Inflammatory macrophage treated with lipopolysaccharide for 1 hour (primary cell): ENCODE data around the gene ANKRD23.
"Not testable (repeated sequence)": the region's sequence is repeated elsewhere in the genome, so short reads cannot be mapped to it uniquely, and the experiment has no call there.

Source experiments
- DNase-seq, 2 donors: peaks; one replicate each; pipeline ENCODE4 v3.0.0-alpha.2; 2020 to 2022

Gene ANKRD23

DNA sequence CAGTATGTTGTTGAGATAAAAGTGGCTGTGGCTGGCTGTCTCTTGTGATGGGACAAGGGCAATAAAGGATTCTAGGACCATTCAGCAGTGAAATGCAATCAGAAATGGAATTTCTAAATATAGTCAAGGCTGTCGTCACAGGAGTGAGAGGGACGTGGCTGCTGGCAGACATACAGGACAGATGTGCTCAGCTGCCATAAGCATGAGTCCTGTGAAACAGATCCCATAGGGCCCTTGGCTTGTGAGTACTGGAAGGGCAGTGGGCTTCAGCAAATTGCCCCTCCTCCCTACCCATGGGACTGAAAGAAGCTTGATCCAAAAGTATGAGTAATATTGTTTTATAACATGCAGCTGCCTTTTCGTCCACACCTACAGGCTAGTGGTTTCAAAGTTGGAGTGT, 31.9 kb downstream of the ANKRD23 start:
- DNase-seq = no peak

DNA sequence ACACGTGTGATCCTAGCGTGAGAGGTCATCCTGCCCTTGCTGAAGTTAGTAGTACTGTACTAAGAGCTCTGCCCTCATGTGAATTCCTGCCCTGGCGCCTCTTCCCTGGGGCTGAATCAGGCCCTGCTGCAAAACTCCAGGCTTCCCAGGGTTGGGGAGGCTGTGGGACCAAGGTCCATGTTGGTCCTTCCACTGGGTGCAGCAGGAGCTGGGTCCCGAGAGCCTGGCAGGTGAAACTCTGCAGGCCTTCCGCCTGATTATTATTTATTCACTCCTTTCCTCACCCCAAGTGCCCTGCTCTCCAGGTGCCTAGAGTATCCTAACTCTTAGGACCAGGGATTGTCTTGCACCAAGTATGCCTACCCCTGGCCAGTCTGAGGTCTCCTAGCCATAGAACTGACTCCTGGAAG, 33.0 kb downstream of the ANKRD23 start:
- no peak for DNase-seq

DNA sequence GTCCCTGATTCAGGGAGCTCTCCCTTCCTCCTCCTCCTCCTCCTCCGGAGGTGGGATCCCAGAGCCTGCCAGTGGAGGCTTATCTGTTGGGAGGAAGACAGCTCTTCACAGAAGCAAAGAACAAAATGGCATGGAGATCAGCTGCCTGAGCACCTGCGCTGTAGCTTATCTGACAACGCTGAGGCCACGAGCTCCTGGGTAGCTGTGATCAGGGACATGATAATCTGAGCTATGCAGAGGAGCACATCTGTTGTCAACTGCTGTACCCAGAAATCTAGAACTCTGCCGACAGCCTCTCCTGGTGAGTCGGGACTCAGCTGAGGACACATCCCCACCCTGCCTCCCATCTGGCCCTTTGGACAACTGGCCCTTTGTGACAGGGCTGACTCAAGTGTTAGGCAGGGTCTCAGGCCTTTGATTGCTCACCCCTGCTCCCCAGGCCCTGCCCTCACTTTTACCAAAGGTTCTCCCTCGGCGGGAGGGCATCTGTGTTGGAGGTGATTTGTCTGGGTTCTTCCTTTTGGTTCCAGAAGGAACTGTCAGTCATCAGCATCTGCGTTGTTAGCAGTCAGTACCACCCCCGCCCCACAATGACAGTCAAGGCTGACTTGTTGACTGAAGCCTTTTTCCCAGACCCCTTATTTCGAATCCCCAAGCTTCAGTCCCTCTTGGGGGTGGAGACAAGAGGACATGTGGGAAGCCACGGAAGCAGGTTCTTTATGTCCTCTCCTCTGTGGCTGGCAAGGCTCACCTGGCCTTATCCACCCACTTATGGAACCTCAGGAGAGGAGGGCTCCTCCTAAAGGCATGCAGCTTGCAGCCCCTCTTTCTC, 33.7 kb downstream of the ANKRD23 start:
- DNase-seq = no peak

DNA sequence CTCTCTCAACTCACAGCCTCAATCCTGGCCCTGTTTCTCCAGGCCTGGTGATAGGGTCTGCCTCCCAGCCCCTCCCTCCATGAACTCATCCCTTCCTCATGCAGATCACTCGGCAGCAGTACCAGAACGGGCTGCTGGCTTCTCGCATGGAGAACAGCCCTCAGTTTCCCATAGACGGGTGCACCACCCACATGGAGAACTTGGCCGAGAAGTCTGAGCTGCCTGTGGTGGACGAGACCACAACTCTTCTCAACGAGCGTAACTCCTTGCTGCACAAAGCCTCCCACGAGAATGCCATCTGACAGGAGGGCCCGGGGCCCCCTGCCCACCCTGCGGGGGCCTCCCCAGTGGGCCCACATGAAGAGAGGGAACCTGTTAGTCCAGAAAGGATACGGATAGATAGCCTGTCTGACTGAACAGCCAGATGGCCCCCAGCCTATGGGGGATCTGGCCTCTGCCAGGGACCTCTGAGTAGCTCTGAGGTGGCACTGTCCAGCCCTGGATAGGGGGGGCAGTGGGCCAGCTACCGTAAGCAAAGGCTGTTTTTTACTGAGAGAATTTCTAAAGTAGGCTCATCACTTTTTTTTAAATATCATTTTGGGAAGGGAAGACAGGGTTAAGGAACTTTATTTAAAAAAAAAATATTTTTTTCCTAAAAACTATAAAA, 34.5 kb downstream of the ANKRD23 start:
- no peak for DNase-seq

DNA sequence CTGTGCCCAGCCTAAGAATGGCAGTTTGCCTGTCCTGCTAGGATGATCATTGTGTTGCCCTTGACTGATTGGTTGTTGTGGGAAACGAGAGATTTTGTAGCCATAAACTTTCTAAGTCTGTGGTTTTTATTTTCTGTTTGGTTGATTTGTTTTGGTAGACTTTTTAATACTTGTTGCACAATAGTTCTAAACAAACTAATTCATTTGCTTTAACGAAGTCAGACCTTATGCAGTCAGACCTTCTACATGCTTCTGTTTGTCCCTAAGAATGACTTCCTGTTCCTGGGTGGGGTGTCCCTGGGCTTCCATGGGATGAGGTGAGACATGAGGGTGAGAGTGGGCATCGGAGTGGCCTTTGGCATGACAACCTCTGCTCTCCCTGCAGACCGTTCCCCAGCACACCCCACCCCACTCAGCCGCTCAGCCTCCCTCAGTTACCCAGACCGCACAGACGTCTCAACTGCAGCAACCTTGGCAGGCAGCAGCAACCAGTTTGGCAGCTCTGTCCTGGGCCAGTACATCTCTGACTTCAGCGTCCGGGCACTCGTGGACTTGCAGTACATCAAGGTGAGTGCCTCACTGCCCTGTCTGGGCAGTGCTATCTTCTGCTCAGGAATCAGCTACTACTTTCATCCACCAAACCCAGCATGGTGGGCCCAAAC, 35.5 kb downstream of the ANKRD23 start:
- no peak for DNase-seq

DNA sequence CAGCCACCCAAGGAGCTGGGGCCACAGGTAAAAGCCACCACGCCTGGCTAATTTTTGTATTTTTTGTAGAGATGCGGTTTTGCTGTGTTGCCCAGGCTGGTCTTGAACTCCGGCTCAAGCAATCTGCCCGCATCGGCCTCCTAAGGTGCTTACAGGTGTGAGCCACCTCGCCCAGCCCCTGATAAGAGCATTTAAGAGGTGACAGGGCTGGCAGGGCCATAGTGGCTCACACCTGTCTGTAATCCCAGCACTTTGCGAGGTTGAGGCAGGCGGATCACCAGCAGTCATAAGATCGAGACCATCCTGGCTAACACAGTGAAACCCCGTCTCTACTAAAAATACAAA, 36.7 kb downstream of the ANKRD23 start:
- DNase-seq = no peak

DNA sequence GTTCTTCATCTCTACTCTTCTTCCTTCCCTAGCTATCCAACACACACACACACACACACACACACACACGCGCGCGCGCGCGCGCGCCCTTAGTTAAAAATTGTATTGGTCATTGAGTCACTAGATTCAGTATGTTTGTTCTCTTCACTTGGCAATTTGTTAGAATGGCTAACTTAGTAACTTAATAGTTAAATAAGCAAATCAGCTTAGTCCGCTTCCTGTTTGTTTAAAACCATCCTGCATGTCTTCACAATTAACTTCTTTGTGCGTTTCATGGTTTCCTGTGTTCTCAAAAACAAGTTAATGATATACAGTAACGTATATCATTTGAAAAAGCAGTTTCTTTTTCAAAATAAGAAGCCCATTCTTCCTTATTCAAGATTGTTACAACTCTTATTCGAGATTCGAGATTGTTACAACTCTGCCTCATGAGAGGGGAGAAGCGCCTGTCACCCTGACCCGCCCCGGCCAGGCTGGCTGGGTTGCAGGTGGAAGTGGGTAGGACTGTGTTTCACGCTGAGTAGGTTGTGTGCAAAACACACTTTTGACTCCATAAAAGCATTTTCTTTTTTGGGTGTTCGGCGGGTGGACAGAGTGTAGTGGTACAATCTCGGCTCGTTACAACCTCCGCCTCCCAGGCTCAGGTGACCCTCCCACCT, 37.2 kb downstream of the ANKRD23 start:
- no peak for DNase-seq

DNA sequence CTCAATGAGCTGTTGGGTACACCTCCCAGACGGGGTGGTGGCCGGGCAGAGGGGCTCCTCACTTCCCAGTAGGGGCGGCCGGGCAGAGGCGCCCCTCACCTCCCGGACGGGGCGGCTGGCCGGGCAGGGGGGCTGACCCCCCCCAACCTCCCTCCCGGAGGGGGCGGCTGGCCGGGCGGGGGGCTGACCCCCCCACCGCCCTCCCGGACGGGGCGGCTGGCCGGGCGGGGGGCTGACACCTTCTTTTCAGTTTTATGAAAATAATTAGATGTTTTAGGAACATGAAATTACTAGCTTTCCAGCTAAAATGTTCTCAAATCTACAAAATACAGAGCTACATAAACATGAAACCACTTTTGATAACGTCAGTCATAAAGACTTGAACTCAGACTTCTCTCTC, 37.9 kb downstream of the ANKRD23 start:
- DNase-seq = not testable (repeated sequence)

DNA sequence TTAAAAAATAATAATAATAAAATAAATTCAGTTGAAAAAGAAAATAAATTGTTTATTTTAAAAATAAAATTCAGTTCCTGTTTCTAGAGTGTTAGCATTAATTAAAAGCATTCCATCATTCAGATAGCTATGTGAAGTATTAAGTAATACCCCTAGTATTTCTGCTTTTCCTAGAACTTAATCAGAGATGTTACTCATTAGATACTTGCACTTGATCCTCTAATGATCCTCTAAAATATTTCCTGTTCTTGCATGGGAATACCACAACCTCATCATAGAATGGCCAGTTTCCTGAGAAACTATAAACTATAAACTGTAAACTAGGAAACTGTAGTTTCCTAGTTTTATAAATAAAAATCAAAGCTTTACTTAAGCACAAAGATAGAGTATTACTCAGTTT, 38.8 kb downstream of the ANKRD23 start:
- DNase-seq = peak; percentile 26 to 28

DNA sequence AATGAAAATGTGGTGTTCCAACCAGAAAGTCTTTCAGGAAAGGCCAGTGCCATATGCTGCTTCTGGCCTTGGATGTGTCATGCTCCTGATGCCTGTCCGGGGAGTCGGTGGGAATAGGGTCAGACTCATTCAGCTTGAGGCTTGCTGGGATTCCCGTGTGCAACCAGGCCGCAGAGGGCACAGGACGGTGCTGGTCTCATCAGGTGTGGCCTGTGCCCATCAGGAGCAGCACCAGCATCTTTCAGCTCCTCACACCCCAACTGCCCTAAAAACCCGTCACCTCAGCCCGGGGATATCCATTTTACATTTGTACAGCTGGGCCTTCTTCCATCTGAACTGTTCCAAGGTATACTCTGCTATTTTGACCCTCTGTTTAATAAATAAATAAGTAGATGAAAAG, 41.1 kb downstream of the ANKRD23 start:
- DNase-seq = no peak

DNA sequence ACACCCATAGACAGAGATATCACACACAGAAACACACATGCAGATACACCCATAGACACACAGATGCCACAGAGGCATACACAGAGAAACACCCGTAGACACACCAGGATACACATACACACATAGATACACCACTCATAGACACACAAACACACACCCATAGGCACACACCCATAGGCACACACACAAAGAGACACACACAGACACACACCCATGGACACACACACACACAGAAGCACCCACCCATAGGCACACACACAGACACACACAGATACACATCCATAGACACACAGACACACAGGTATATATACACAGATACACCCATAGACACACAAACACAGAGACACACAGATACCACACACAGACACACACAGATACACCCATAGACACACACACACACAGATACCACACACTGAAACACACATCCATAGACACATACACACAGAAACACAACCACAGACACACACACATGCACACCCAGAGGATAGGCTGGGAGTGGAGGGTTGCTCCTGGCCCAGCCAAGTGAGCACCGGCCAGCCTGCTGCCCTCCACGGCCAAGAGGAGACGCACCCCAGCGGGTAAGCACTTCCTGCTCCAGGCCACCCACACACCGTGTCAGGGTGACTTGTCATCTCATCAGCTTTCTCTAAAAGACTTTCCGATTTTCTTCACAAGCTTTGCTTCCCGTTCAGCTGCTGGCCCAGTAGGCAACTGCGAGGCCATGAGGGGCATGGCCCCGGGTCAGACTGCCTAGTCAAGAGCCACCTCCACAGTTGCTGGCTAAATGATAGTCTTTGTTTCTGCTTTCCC, 41.8 kb downstream of the ANKRD23 start:
- peak; percentile 86 to 92 for DNase-seq

DNA sequence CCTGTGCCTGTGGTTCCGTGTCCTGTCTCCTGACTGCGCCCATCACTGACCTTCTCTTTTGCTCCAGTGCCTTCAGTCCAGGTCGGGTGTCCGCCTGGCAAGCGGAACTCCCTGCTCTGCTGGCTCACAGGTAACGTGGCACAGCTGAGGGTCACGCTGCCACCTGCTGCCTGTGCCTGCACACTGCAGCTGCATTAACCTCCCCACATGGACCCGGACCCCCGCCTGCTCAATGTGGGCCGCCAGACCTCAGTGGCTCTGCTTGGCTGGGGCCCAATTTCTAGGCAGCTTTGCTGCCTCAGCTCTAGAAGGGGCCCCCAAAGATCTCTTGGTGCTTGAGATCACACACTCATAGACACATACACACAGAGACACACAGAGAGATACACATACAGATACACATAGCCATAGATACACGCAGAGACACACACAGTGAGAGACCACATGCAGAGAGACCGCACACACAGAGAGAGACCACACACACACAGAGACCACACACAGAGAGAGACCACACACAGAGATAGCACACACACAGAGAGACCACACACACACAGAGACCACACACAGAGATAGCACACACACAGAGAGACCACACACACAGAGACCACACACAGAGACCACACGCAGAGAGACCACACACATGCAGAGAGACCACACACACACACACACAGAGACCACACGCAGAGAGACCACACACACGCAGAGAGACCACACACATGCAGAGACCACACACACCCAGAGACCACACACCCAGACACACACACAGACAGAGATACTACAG, 42.6 kb downstream of the ANKRD23 start:
- peak in 1 of 2 donors; percentile 22 for DNase-seq

DNA sequence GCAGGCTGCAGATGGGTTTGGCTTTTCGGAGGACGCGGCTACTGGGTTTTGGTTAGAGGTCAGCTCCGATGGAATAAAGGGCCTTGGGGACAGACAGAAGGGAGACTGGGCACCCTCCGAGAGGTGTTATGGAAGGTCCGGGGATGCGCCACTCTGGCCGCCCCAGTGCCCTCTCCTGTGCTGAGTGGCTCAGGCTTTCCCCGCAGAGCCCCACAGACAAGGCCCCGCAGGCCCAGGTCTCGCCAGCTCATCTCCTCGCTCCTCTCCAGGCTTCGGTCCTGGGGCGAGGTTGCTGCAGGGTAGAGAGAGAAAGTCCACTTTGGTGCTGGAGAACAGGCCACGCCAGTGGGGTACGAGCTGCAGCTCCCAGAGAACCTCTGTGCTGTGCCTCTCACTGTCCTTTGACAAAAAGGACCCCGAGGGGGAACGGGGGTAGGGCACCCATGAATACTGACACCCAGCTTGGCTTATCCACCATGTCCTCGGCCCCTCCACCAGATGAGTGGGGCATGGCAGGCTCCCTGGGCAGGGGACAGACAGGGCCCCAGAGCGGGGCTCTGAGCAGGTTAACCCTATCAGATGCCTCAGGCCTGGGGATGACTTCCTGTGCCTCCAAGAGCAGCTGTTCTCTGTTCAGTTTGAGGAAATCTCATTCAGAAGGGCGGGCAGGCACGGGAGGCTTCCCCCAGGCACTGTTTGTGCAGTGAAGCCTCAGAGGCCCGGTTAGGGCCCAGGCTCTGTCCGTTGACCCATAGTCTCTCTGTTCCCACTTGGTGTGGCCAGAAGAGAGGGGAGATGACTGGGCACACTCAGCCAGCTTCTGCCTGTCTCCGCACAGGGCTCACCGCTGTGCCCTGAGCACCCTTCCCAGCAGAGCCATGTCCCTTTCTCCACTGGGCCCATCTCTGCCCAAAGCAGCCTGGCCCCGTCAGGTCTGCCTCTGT, 43.5 kb downstream of the ANKRD23 start:
- no peak for DNase-seq

DNA sequence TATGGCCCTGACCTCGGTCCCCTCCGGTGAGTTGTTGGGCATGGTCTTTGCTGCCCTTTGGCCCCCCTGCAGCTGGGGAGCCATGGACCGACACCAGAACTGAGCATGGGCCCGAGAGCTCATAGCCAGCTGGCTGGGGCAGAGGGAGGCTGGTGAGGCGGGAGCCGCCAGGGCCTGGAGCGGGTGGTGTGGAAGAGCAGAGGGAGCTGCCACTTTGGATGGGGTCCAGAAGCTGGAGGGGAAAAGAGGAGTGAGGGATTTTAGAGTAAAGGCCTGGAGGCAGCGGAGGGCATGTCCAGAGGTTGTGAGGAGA, 44.2 kb downstream of the ANKRD23 start:
- no peak for DNase-seq

DNA sequence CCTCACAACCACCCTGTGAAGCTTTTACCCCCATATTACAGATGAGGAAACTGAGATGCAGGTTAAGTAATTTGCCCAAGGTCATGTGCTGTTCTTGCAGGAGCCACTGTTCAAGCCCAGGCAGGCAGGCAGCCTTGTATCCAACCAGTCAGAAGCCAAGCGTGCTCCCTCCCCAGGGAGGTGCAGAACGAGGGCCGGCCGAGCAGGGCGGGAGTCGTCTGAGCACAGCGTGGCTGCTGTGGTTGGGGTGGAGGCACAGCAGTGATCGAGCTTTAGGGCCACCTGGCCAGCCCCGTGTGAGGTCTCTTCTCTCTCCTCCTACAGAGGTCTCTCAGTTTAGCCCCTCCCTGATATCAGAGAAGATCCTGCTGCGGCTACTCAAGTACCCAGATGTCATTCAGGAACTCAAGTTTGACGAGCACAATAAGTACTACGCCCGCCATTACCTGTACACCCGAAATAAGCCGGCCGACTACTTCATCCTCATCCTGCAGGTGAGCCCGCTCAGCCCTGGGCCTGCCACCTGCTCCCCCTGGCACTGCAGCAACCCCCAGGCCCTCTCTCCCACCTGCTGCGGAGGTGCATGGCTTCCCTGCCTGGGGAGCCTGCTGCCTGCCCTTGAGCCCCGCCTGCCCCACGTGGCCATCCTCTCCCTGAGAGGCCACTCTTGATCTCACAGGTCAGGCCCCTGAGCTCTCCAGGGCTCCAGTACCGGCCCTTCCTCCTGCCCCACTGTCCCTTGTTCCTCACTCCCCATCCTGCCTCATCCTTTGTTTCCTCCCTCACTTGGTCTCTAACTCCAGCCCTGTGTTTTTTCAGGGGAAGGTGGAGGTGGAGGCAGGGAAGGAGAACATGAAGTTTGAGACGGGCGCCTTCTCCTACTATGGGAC, 44.8 kb downstream of the ANKRD23 start:
- DNase-seq = no peak

DNA sequence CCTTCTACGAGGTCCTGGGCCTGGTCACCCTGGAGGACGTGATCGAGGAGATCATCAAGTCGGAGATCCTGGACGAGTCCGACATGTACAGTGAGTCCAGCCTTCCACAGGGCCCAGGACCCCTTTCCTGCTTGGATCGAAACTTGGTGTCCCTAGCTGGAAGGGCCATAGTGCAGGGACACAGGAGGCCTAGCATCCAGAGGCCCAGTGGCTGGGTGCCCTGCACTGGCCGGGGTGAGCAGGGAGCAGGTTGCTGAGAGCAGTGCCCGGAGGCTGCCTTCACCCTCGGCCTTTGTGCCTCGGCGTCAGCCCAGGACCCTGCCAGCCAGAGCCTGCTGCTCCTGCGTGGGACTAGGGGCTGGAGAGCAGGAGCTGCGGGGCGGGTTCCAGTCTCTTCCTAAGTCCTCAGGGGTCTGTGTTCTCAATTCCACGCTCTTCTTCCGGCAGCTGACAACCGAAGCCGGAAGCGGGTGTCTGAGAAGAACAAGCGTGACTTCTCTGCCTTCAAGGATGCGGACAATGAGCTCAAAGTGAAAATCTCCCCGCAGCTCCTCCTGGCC, 46.7 kb downstream of the ANKRD23 start:
- DNase-seq = no peak

DNA sequence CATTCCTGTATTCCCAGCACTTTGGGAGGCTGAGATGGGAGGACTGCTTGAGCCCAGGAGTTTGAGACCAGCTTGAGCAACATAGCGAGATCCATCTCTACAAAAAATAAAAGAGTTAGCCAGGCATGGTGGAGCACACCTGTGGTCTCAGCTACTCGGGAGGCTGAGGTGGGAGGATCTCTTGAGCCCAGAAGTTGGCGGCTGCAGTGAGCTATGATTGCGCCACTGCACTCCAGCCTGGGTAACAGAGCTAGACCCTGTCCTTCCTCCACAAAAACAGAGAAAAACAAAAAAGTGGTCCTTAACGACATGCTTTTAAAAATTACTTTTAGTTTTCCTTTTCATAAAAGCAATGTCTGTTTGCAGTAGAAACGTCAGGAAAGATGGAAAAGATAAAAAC, 47.3 kb downstream of the ANKRD23 start:
- not testable (repeated sequence) for DNase-seq

DNA sequence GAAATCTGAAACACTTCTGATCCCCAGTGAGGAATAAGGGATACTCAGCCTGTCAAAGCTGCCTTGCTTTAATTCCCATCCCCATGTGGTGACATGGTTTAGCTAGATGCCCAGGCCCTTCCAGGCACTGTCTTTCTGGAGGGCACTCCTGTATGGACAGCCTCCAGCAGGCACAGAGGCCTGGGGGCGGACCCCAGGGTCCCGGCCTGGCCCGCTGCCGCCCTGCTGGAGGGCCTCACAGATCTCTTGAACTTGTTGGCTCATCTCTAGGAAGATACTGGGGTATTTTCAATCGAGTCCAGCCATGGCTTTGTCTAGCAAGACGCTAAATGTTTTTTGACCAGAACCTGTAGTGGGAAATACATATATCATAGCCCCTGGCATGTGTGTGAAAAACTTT, 48.7 kb downstream of the ANKRD23 start:
- DNase-seq = no peak
